BLaER1 treated with 17β-estradiol and CSF1 and Interleukin-3, amounts not matched to agents 10 nM and 100 nM (cell line): ENCODE measurements around the gene SLIT3.

ENCODE experiments used
- H3K27ac ChIP-seq, 11 experiments: shearing (Covaris generic); formaldehyde crosslinking; 2 replicates each; pipeline ENCODE4 v1.8.1; 2022
- H3K27me3 ChIP-seq, 11 experiments: shearing (Covaris generic); formaldehyde crosslinking; 2 replicates each; pipeline ENCODE4 v1.8.1; 2022
- H3K36me3 ChIP-seq, 11 experiments: shearing (Covaris generic); formaldehyde crosslinking; 2 replicates each; pipeline ENCODE4 v1.8.1; 2022
- H3K4me1 ChIP-seq, 10 experiments: shearing (Covaris generic); formaldehyde crosslinking; 2 replicates each; pipeline ENCODE4 v1.8.1; 2022
- H3K4me2 ChIP-seq, 11 experiments: shearing (Covaris generic); formaldehyde crosslinking; 2 replicates each; pipeline ENCODE4 v1.8.1; 2022
- H3K4me3 ChIP-seq, 10 experiments: shearing (Covaris generic); formaldehyde crosslinking; 2 replicates each; pipeline ENCODE4 v1.8.1; 2022
- H3K9ac ChIP-seq, 11 experiments: shearing (Covaris generic); formaldehyde crosslinking; 2 replicates each; pipeline ENCODE4 v1.8.1; 2022
- H3K9me3 ChIP-seq, 11 experiments: shearing (Covaris generic); formaldehyde crosslinking; replicated peaks in 1 of 11; 2 replicates each; pipeline ENCODE4 v1.8.1; 2022
- H4K20me1 ChIP-seq, 11 experiments: shearing (Covaris generic); formaldehyde crosslinking; 2 replicates each; pipeline ENCODE4 v1.8.1; 2022
- Cebpa-rat ChIP-seq, 11 experiments: shearing (Covaris generic); IDR thresholded peaks; 2 replicates each; pipeline ENCODE4 v1.8.1; 2022

SLIT3 gene

GRCh38 chr5:168860081-168860480 is 440.9 kb downstream of the SLIT3 start:
- no peaks in the 10 kb centered on the region for H3K4me1 ChIP-seq
- no peaks in the 10 kb centered on the region for H4K20me1 ChIP-seq
- no peaks in the 10 kb centered on the region for H3K36me3 ChIP-seq
- H3K27me3 ChIP-seq = no peaks in the 10 kb centered on the region
- no peak overlapping the region for H3K27ac ChIP-seq
- H3K4me2 ChIP-seq = no peak overlapping the region
- TF ChIP-seq Cebpa-rat (IDR thresholded peaks at IDR 0.05) = no peak
- no peaks in the 10 kb centered on the region for H3K9me3 ChIP-seq
- no peak overlapping the region for H3K9ac ChIP-seq
- no peak overlapping the region for H3K4me3 ChIP-seq

DNA sequence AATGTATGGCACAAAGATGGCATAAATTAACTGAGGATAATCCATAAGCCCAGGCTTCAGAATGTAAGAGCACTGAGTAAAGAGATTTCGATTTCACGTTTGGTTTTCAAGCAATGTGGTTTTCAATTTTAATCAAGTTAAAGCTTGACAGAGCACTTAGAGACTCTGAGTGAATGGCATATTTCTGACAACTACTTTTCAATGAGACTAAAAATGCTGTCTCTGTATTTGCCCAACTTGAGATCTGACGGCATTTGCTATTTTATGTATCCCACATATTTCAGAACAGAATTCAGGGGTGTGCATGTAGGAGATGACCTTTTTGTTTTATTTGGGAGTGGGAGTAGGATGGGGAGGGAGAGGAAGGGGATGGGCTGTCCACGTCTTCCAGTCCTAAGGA is 441.5 kb downstream of the SLIT3 start:
- Histone ChIP-seq H4K20me1 (no peaks in the 10 kb centered on the region), H3K27ac (no peak overlapping the region), H3K4me3 (no peak overlapping the region), H3K9me3 (no peaks in the 10 kb centered on the region), H3K27me3 (no peaks in the 10 kb centered on the region), H3K4me1 (no peaks in the 10 kb centered on the region), H3K9ac (no peak overlapping the region), H3K4me2 (no peak overlapping the region), H3K36me3 (no peaks in the 10 kb centered on the region)
- no peak for TF ChIP-seq Cebpa-rat (IDR thresholded peaks at IDR 0.05)

DNA sequence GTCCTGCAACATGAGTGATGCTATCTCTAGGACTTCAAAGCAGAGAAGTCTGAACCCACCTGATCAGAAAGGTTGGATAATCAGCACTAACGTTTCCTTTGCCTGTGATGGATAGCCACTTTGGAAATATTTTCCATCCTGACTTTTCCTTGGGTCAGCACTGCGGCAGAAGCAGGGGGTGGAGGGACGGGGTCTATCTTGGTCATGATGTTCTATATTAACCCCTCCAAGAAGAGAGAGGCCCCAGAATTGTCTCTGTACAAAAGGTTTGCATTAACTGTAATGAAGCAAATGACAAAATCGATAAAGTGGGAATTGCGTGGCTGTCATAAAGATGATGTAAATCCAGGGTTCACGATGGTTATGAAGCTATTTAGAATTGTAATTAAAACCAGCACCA is 441.9 kb downstream of the SLIT3 start:
- Histone ChIP-seq H3K27me3 (no peaks in the 10 kb centered on the region), H4K20me1 (no peaks in the 10 kb centered on the region), H3K27ac (no peak overlapping the region), H3K4me3 (no peak overlapping the region), H3K9me3 (no peaks in the 10 kb centered on the region), H3K4me2 (no peak overlapping the region), H3K9ac (no peak overlapping the region), H3K4me1 (no peaks in the 10 kb centered on the region), H3K36me3 (no peaks in the 10 kb centered on the region)
- TF ChIP-seq Cebpa-rat (IDR thresholded peaks at IDR 0.05) = no peak

GRCh38 chr5:168858371-168858770 is 442.6 kb downstream of the SLIT3 start:
- TF ChIP-seq Cebpa-rat (IDR thresholded peaks at IDR 0.05) = no peak
- H3K4me1 ChIP-seq = no peaks in the 10 kb centered on the region
- no peaks in the 10 kb centered on the region for H3K9me3 ChIP-seq
- no peak overlapping the region for H3K27ac ChIP-seq
- H3K4me3 ChIP-seq = no peak overlapping the region
- H3K4me2 ChIP-seq = no peak overlapping the region
- H4K20me1 ChIP-seq = no peaks in the 10 kb centered on the region
- H3K27me3 ChIP-seq = no peaks in the 10 kb centered on the region
- H3K36me3 ChIP-seq = no peaks in the 10 kb centered on the region
- no peak overlapping the region for H3K9ac ChIP-seq

- H3K4me2 ChIP-seq = no peak overlapping the region
- no peak overlapping the region for H3K9ac ChIP-seq
- H3K4me3 ChIP-seq = no peak overlapping the region
- no peaks in the 10 kb centered on the region for H3K27me3 ChIP-seq
- peaks cover 0 to 13% (median 11%) of the 10 kb centered on the region in 10 experiments; a peak in 16 of 20 replicates for H3K4me1 ChIP-seq
- H3K27ac ChIP-seq = no peak overlapping the region
- H4K20me1 ChIP-seq = no peaks in the 10 kb centered on the region
- no peak for TF ChIP-seq Cebpa-rat (IDR thresholded peaks at IDR 0.05)
- H3K36me3 ChIP-seq = no peaks in the 10 kb centered on the region
- H3K9me3 ChIP-seq = no peaks in the 10 kb centered on the region
These were observed 447.0 kb downstream of the SLIT3 start for GRCh38 chr5:168853972-168854371.

DNA sequence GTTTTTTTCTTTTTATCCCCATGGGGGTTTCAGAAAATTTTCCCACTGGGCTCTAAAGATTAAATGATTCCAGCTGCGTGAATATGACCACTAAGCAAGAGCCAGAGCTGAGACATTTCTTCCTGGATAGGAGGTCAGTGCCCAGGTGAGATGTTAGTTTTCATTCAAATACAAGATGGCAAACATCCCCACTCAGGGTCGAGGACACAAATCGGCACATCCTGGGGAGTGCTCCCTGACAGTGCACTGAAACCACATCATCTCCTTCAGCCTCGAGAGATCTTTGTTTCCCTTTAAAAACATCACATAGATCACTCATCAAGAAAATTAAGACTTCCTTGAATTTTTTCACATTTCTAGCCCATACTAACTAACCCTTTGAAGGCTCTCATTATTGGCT is 448.6 kb downstream of the SLIT3 start:
- H3K9ac ChIP-seq = no peak overlapping the region
- TF ChIP-seq Cebpa-rat (IDR thresholded peaks at IDR 0.05) = no peak
- no peaks in the 10 kb centered on the region for H3K36me3 ChIP-seq
- no peaks in the 10 kb centered on the region for H4K20me1 ChIP-seq
- peak overlapping the region in 10 of 11 experiments; percentile 29 to 57 (median 44); a peak in 21 of 22 replicates for H3K4me2 ChIP-seq
- H3K4me1 ChIP-seq = peaks cover 0 to 13% (median 11%) of the 10 kb centered on the region in 10 experiments; a peak in 16 of 20 replicates
- no peak overlapping the region for H3K4me3 ChIP-seq
- no peaks in the 10 kb centered on the region for H3K9me3 ChIP-seq
- H3K27me3 ChIP-seq = no peaks in the 10 kb centered on the region
- H3K27ac ChIP-seq = no peak overlapping the region; a peak in 1 of 22 replicates

DNA sequence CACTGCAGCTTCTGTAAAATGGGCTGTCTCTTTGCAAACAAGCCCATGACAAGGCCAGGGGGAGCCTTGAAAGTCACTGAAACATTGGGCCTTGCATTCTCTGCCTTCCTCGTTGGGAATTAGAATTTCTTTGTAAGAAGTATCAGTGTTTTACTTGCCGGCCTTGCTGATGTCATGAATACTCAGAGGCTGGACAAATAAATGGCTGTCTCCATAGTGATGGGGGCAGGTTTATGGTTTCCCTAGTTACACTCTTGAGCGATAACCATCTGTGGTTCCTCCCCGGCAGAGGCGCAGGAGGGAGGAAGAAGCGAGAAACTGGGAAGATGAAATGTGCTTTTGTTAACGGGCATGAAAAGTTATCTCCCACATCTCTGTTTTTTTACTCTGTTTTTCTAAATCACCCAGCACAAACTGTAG is 449.0 kb downstream of the SLIT3 start:
- Histone ChIP-seq H3K4me2 (peak overlapping the region in 10 of 11 experiments; percentile 29 to 57 (median 44); a peak in 21 of 22 replicates), H3K27ac (peak overlapping the region in 1 of 11 experiments; percentile 30; a peak in 2 of 22 replicates), H3K9ac (no peak overlapping the region), H3K9me3 (no peaks in the 10 kb centered on the region), H3K36me3 (no peaks in the 10 kb centered on the region), H3K27me3 (no peaks in the 10 kb centered on the region), H3K4me1 (peaks cover 0 to 13% (median 11%) of the 10 kb centered on the region in 10 experiments; a peak in 16 of 20 replicates), H3K4me3 (no peak overlapping the region), H4K20me1 (no peaks in the 10 kb centered on the region)
- no peak for TF ChIP-seq Cebpa-rat (IDR thresholded peaks at IDR 0.05)

- H3K4me3 ChIP-seq = no peak overlapping the region
- H4K20me1 ChIP-seq = no peaks in the 10 kb centered on the region
- no peak overlapping the region for H3K27ac ChIP-seq
- TF ChIP-seq Cebpa-rat (IDR thresholded peaks at IDR 0.05) = no peak
- peaks cover 0 to 13% (median 11%) of the 10 kb centered on the region in 10 experiments; a peak in 16 of 20 replicates for H3K4me1 ChIP-seq
- H3K36me3 ChIP-seq = no peaks in the 10 kb centered on the region
- no peaks in the 10 kb centered on the region for H3K9me3 ChIP-seq
- H3K27me3 ChIP-seq = no peaks in the 10 kb centered on the region
- H3K9ac ChIP-seq = no peak overlapping the region
- H3K4me2 ChIP-seq = no peak overlapping the region
These were observed 450.3 kb downstream of the SLIT3 start for GRCh38 chr5:168850683-168851082.

GRCh38 chr5:168848569-168848968 is 452.4 kb downstream of the SLIT3 start:
- Histone ChIP-seq H3K27ac (no peak overlapping the region), H3K4me3 (no peak overlapping the region)
- TF ChIP-seq Cebpa-rat (IDR thresholded peaks at IDR 0.05) = no peak

DNA sequence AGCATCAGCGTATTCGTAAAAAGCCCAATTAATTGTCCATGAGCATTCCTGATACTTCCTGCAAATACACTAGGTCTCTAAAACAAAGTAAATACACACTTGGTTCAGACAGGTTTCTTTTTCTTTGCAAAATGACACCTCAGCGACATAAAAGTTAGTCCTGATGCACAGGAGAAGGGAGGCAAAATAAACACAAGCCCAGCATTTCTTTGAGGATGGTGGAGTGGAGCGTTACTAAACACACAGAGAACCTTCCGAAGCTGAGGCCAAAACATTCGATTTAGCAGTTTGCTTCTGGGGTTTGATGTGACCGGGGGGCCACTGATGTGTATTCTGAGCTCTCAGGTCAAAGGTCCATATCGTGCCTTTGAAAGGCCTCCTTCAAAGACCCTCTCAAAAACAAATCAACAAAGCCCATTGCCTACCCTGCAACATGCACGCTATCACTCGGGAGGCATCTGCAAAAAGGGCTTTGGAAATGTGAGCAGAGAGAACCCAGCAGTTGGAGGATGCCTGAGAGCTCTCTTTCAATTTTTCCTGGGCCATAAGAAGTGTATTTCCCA is 453.3 kb downstream of the SLIT3 start:
- no peak overlapping the region for H3K4me2 ChIP-seq
- H3K36me3 ChIP-seq = no peaks in the 10 kb centered on the region
- no peak overlapping the region for H3K27ac ChIP-seq
- H4K20me1 ChIP-seq = no peaks in the 10 kb centered on the region
- no peaks in the 10 kb centered on the region for H3K27me3 ChIP-seq
- peaks cover 7 to 20% (median 18%) of the 10 kb centered on the region in 10 experiments; a peak in 19 of 20 replicates for H3K4me1 ChIP-seq
- no peaks in the 10 kb centered on the region for H3K9me3 ChIP-seq
- H3K4me3 ChIP-seq = no peak overlapping the region
- no peak overlapping the region for H3K9ac ChIP-seq
- no peak for TF ChIP-seq Cebpa-rat (IDR thresholded peaks at IDR 0.05)

More at GRCh38 chr5:168848569-168848968, 452.4 kb downstream of the SLIT3 start:
- H3K27me3 ChIP-seq = no peaks in the 10 kb centered on the region
- H4K20me1 ChIP-seq = no peaks in the 10 kb centered on the region
- no peak overlapping the region for H3K4me2 ChIP-seq
- peaks cover 2 to 14% (median 11%) of the 10 kb centered on the region in 10 experiments; a peak in 19 of 20 replicates for H3K4me1 ChIP-seq
- H3K9ac ChIP-seq = no peak overlapping the region
- H3K9me3 ChIP-seq = no peaks in the 10 kb centered on the region
- no peaks in the 10 kb centered on the region for H3K36me3 ChIP-seq
